Brain microvascular endothelial cell (primary cell): Measurements from ENCODE around the gene RNF182.

Experiments used
- DNase-seq: peaks from one replicate; pipeline ENCODE4 v3.0.0-alpha.2; 2020
- H3K27ac ChIP-seq: fragments of 250-450 bp; sonication (Bioruptor Pico); 2 replicates; pipeline ENCODE4 v1.5.1; 2020; ENCODE audit warnings: mild to moderate bottlenecking, moderate library complexity
- H3K27me3 ChIP-seq: fragments of 250-450 bp; sonication (Bioruptor Pico); replicated peaks from 2 replicates; pipeline ENCODE4 v1.5.1; 2020; ENCODE audit warnings: mild to moderate bottlenecking
- H3K36me3 ChIP-seq: fragments of 250-450 bp; sonication (Bioruptor Pico); replicated peaks from 2 replicates; pipeline ENCODE4 v1.5.1; 2020; ENCODE audit warnings: mild to moderate bottlenecking
- H3K4me3 ChIP-seq: 2 replicates; pipeline ENCODE4 v1.5.1; 2011; ENCODE audit warnings: low read depth, mild to moderate bottlenecking, control low read depth, low read length, moderate library complexity
- CTCF ChIP-seq: IDR thresholded peaks from 2 replicates; pipeline ENCODE4 v1.5.1; 2011; ENCODE audit warnings: low read depth, mild to moderate bottlenecking, moderate library complexity, low read length, control low read depth, inconsistent platforms; ENCODE audit errors: missing control alignments
- in situ Hi-C: cut with HindIII; loops from 2 replicates; pipeline ENCODE4 v1.10.0; 2017; ENCODE audit warnings: low sequenced_read_pairs, low pct_ligation_motif_present

Gene RNF182

GRCh38 chr6:13885601-13886000 lies 39.2 kb upstream of the RNF182 start:
- no peak for TF ChIP-seq CTCF
- in situ Hi-C loops: no loop called here
- Histone ChIP-seq H3K27ac (no peak overlapping the region), H3K4me3 (no peak overlapping the region), H3K27me3 (no peaks in the 10 kb centered on the region), H3K36me3 (no peaks in the 10 kb centered on the region)
- no peak for DNase-seq

GRCh38 chr6:13886949-13887348 lies 37.8 kb upstream of the RNF182 start:
- Histone ChIP-seq H3K36me3 (no peaks in the 10 kb centered on the region), H3K27ac (no peak overlapping the region), H3K27me3 (no peaks in the 10 kb centered on the region), H3K4me3 (no peak overlapping the region)
- peak; percentile 11 for DNase-seq
- TF ChIP-seq CTCF: no peak
- in situ Hi-C loops: no loop called here

DNA sequence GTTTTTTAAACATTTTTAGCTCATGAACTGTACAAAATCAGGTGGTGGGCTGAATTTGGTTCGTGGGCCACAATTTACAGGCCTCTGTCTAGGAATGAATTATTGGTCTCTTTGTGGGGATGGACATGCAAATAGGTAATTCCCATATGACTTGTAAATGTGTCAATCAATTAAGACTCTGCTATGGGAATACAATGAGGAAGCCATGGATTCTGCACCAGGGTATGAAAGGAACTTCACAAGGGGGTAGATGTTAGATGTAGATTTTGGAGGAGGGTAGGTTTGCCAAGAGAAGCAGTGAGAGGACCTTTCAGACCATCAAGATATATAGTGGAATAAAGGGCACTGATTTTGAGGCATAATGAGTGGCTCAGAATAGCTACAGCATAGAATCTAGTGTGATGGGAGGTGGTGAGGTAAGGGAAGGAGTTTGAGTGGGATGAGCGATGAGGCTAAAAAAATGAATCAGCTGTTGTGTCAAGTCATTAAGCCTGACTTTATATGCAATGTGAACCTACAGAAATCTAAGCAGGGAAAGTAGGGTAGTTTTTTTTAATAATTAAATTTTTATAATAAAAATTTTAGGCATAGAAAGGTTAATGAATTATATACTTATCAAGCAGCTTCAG lies 32.6 kb upstream of the RNF182 start:
- no peak overlapping the region for H3K4me3 ChIP-seq
- no peak overlapping the region for H3K27ac ChIP-seq
- in situ Hi-C loops: no loop called here
- peaks cover 2% of the 10 kb centered on the region for H3K27me3 ChIP-seq
- TF ChIP-seq CTCF: no peak
- no peaks in the 10 kb centered on the region for H3K36me3 ChIP-seq
- DNase-seq: no peak

- H3K27ac ChIP-seq: no peak overlapping the region
- no peak for TF ChIP-seq CTCF
- H3K27me3 ChIP-seq: no peaks in the 10 kb centered on the region
- no peaks in the 10 kb centered on the region for H3K36me3 ChIP-seq
- in situ Hi-C loops: loop anchor here (25.0 kb wide), 1 partner anchor 159 kb away; no protein-coding TSS in a partner anchor
- no peak for DNase-seq
- H3K4me3 ChIP-seq: no peak overlapping the region
Observed at GRCh38 chr6:13902922-13903321, 21.8 kb upstream of the RNF182 start.

GRCh38 chr6:13903364-13903763 lies 21.4 kb upstream of the RNF182 start:
- no peak for DNase-seq
- in situ Hi-C loops: loop anchor here (25.0 kb wide), 1 partner anchor 159 kb away; no protein-coding TSS in a partner anchor
- Histone ChIP-seq H3K27me3 (no peaks in the 10 kb centered on the region), H3K27ac (no peak overlapping the region), H3K4me3 (no peak overlapping the region), H3K36me3 (no peaks in the 10 kb centered on the region)
- TF ChIP-seq CTCF: no peak

GRCh38 chr6:13907001-13907350 lies 17.8 kb upstream of the RNF182 start:
- no peak for TF ChIP-seq CTCF
- no peaks in the 10 kb centered on the region for H3K27me3 ChIP-seq
- in situ Hi-C loops: loop anchor here (25.0 kb wide), 1 partner anchor 155 kb away; no protein-coding TSS in a partner anchor

More at GRCh38 chr6:13907001-13907350, 17.8 kb upstream of the RNF182 start:
- H3K4me3 ChIP-seq: no peak overlapping the region
- no peak overlapping the region for H3K27ac ChIP-seq
- H3K36me3 ChIP-seq: no peaks in the 10 kb centered on the region
- no peak for DNase-seq
